ENCODE data around the gene COL28A1. TPM values are rescaled to one million over a fixed set of nuclear protein-coding genes. Genes with fewer than 3 reads are reported as not detected.
"Not testable (repeated sequence)": the region's sequence is repeated elsewhere in the genome, so short reads cannot be mapped to it uniquely, and the experiment has no call there.

COL28A1 gene
- total RNA-seq, 1 donor from 2014 or later, result not detected

DNA sequence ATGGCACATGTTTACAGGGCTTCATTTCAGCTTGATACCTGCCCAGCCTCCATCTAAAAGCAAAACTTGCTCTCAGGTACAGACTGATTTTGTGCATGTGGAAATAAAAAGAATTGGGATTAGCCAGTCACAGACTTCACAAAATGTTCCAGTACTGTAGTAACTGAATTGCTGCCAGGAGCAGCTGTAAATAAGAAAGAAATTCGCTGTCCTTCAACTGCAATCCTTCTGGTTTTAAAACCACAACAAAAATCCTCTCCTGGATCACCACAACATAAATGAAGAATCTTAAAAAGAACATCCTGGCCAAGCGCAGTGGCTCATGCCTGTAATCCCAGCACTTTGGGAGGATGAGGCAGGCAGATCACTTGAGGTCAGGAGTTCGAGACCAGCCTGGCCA is 27.1 kb upstream of the COL28A1 start:
- no peak for DNase-seq (ENCODE audit: extremely low read depth, low read depth, low spot score)

GRCh38 chr7:7561591-7561990 is 25.9 kb upstream of the COL28A1 start:
- not testable (repeated sequence) for DNase-seq (ENCODE audit: extremely low read depth, low read depth, low spot score)

GRCh38 chr7:7557252-7557651 is 21.6 kb upstream of the COL28A1 start:
- DNase-seq (ENCODE audit: extremely low read depth, low read depth, low spot score), result no peak

DNA sequence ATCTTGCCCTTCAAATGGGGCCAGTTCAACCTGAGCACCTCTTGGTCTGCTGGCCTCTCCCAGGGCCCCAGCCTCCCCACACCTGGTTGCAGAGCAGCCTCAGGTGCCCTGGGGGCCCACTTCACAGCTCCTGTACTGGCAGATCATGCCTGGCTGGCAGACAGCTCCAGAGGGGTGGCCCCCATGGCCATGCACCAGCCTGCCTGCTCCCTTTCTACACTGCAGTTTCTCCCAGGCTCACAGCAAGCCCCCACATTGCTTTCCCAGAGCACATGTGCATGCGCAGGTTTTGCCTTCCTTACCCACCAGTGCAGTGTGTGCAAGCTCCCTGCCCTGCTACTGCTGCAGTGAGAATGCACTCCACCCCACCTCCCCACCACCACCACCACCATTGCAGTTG is 21.2 kb upstream of the COL28A1 start:
- no peak for DNase-seq (ENCODE audit: extremely low read depth, low read depth, low spot score)

DNA sequence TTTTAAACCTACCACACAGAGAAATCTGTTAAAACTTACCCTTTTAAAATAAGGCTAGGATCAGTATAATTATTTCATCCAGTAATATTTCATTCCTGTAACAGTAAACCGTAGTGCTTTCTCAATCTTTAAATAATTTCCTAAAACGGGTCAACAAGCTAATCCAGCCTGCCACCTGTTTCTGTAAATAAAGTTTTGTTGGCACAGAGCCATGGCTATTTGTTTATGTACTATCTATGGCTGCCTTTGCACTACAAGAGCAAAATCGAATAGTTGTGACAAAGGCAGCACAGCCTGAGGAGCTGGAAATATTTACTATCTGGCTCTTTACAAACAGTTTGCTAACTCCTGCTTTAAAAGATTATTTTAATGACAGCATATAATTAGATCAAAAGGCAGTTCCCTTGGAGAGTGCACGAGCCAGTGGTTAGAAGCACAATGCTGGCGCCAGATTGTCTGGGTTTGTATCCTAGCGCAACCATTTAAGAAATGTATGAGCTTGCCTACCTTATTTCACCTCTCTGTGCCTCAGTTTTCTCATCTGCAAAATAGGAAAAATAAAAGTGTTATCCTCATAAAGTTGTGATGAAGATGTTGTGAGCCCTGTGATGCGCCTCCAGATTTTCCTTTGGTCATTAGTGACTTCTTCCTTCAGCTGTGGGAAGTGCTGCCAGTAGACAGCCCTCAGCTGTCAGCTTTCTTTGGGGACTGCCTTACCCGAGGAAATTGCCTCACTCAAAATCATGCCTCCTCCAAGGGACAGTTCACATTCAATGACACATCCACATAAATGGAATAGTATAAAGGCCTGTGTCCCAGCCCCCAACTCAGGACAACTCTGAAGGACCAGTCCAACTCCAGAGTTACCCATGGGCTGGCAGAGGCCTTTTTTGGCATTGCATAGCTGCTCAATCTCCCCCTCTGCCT is 19.2 kb upstream of the COL28A1 start:
- no peak for DNase-seq (ENCODE audit: extremely low read depth, low read depth, low spot score)

GRCh38 chr7:7554021-7554432 is 18.4 kb upstream of the COL28A1 start:
- no peak for DNase-seq (ENCODE audit: extremely low read depth, low read depth, low spot score)

DNA sequence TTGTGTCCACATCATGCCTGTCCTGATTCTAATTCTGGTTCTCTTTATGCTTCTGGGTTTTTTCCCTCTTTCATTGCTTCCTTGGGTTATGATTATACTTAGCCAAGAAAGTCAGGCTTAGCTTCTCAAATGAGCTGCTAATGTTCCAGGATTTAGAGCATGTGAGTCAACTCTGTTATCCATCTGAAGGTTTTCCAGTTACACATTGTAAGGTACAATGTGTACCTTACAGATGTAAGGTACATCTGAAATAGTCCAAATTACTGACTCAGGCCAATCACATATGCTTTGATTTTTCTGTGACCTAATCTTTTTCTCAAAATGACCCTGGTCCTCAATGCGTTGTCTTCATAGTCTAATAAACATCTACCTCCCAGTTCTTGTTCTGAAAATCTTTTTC is 17.7 kb upstream of the COL28A1 start:
- no peak for DNase-seq (ENCODE audit: extremely low read depth, low read depth, low spot score)

GRCh38 chr7:7552199-7552598 is 16.5 kb upstream of the COL28A1 start:
- no peak for DNase-seq (ENCODE audit: extremely low read depth, low read depth, low spot score)

DNA sequence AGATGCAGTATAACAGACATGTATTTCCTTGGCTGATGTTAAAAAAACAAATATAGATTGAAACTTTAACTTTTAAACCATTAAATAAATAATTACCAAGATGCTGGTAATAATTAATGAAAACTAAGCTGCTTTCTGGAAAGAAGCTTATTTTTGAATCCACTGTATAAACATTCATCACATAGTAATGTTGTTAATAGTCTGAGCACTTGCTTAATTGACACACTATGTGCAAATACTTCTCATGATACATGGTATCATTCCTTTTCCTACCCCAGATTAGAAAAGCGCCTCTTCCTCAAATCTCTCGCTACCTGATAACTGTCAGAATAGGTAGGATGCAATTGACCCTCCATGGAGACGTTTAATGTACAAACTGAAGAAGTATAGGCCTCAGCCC is 15.0 kb upstream of the COL28A1 start:
- no peak for DNase-seq (ENCODE audit: extremely low read depth, low read depth, low spot score)

DNA sequence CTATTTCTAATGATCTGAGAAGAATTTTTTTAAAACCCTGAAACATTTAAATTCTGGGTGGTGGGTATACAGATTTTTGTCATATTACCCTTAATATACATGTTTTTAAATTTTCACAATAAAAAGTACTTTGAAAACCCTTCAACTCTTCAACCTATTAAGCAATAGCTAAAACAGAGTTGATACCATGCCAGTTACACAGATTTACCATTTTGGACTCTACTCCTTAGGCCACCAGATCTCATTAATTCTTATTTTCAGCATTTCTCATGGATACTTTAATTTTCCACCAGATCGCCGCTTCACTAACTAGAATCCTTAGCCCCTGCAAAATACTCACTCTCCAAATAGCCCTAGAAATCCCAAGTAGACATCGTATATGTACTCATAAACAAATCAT is 12.7 kb upstream of the COL28A1 start:
- DNase-seq (ENCODE audit: extremely low read depth, low read depth, low spot score), result no peak

DNA sequence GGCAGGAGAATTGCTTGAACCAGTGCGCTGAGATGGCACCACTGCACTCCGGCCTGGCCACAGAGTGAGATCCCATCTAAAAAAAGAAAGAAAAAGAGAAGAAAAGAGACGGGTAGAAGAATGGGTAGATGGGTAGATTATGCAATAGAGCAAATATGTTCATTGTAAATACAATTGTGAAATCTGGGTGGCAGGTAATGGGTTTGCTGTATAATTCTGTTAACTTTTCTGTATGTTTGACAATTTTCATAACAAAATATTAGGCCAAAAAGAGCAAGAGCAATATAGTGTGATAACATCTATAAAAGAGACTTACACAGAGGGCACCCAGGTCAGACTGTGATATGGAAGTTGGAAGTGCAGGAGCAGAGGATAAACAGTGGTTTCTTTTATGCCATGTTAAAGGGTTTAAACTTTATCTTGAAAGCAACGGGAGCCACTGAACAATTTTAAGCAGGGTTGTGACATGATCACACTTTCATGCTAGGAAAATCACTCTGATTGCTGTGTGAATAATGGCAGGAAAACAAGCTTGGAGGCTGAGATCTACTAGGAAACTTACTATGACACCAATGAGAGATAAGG is 6.7 kb upstream of the COL28A1 start:
- DNase-seq (ENCODE audit: extremely low read depth, low read depth, low spot score), result no peak

DNA sequence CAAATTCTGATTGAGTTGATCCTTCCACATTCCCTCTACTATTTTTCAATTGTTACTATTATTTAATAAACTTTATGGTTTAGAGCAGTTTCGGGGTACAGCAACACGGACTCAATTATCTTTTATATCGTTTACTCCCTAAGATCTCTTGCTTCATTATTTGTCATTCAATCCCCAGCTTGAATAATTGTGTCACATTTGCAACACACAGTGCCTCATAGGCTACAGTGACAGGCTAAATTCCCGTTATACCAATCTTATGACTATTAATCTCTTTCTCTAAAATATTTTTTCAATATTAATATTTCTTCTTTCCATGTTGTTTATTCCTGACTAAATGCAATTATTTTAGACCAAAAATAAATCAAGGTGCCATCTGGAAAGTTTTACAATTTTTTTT is 4.0 kb upstream of the COL28A1 start:
- DNase-seq (ENCODE audit: extremely low read depth, low read depth, low spot score), result no peak

GRCh38 chr7:7539152-7539551 is 3.5 kb upstream of the COL28A1 start:
- no peak for DNase-seq (ENCODE audit: extremely low read depth, low read depth, low spot score)

GRCh38 chr7:7537711-7538110 is 2.0 kb upstream of the COL28A1 start:
- no peak for DNase-seq (ENCODE audit: extremely low read depth, low read depth, low spot score)

DNA sequence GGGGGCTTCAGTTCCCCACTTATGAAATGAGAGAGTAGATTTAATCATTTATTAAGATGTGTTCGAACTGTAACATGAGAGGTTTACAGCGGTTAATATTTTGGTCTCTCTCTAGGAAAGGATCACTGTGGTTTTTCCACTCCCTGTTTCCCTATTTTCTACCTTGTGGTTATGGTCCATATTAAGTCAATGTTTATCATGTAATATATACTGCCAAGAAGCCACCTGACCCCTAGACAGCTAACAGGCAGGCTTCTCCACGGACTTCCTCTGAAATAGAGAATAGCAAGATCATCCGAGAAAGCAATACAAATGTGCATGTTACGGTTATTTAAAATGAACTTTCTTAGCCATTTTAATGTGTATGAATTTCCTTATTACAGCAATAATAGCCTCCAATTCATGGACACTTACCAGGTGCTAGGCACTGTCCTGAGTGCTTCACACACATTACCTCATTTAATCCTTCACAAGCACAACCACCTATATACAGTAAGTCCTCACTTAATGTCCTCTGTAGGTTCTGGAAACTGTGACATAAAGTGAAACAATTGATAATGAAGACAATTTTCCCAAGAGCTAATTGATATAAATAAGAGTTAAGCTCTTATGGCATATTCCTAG is 835 bp upstream of the COL28A1 start:
- no peak for DNase-seq (ENCODE audit: extremely low read depth, low read depth, low spot score)

DNA sequence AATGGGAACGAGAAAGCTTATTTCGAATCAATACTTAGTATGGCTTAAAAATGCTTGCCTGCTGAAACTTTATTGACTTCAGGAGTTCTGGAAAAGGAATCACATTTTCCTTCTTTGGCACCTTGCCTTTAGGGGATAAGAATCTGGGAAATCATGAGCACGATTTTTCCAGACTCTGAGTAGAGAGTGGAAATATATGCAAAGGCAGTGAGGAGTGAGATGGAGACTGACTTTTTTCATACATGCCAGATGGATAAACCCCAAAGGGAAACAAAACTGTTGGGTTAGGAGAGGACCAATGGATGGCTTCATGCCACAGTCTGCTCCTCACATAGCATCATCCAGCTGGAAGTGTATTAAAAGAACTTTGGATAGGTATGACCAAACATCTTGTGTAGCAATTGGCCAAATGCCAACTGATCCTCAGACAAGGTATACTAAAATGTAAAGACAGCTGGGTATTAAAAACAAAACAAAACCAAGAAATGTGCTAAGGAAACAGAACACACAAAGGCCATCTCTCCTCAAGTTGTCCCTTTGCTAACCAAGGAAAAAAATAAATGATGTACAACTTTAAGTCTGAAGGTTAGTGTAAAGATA is 1.7 kb downstream of the COL28A1 start:
- DNase-seq (ENCODE audit: extremely low read depth, low read depth, low spot score), result no peak

- DNase-seq (ENCODE audit: extremely low read depth, low read depth, low spot score), result no peak
Measured at GRCh38 chr7:7529328-7529727, 6.3 kb downstream of the COL28A1 start.

GRCh38 chr7:7527047-7527446 is 8.6 kb downstream of the COL28A1 start:
- no peak for DNase-seq (ENCODE audit: extremely low read depth, low read depth, low spot score)

- DNase-seq (ENCODE audit: extremely low read depth, low read depth, low spot score), result no peak
Measured at GRCh38 chr7:7526006-7526405, 9.7 kb downstream of the COL28A1 start.

- DNase-seq (ENCODE audit: extremely low read depth, low read depth, low spot score), result no peak
Measured at GRCh38 chr7:7524121-7524520, 11.6 kb downstream of the COL28A1 start.

GRCh38 chr7:7522421-7522820 is 13.3 kb downstream of the COL28A1 start:
- DNase-seq (ENCODE audit: extremely low read depth, low read depth, low spot score), result no peak

Measured in glomerular endothelial cell (primary cell).